ENCODE data around the gene PTGER4.
"Not testable (repeated sequence)": the region's sequence is repeated elsewhere in the genome, so short reads cannot be mapped to it uniquely, and the experiment has no call there.

Gene PTGER4

DNA sequence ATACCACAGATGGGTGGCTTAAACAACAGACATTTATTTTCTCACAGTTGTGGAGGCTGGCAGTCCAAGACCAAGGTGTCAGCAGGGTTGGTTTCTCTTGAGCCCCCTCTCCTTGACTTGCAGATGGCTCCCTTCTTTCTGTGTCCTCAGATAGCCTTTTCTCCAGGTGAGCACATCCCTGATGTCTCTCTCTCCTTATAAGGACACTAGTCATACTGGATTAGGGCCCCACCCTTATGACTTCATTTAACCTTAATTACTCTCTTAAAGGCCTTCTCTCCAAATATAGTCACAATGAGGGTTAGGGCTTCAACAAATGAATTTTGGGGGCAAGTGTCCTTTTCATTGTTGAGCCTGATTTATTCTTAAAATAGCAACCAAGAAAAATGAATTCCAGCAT is 14.7 kb downstream of the PTGER4 start:
- no peak for DNase-seq

- no peak for DNase-seq
Observed at GRCh38 chr5:40700116-40700782, 20.5 kb downstream of the PTGER4 start.

GRCh38 chr5:40702027-40702426 is 22.3 kb downstream of the PTGER4 start:
- DNase-seq = not testable (repeated sequence)

- DNase-seq = not testable (repeated sequence)
Observed at GRCh38 chr5:40705484-40705883, 25.8 kb downstream of the PTGER4 start.

GRCh38 chr5:40710575-40710974 is 30.9 kb downstream of the PTGER4 start:
- DNase-seq = not testable (repeated sequence)

- DNase-seq = no peak
Observed at GRCh38 chr5:40714001-40714400, 34.3 kb downstream of the PTGER4 start.

- peak; percentile 4 for DNase-seq
Observed at GRCh38 chr5:40716000-40716399, 36.3 kb downstream of the PTGER4 start.

GRCh38 chr5:40716590-40716989 is 36.9 kb downstream of the PTGER4 start:
- DNase-seq = no peak

DNA sequence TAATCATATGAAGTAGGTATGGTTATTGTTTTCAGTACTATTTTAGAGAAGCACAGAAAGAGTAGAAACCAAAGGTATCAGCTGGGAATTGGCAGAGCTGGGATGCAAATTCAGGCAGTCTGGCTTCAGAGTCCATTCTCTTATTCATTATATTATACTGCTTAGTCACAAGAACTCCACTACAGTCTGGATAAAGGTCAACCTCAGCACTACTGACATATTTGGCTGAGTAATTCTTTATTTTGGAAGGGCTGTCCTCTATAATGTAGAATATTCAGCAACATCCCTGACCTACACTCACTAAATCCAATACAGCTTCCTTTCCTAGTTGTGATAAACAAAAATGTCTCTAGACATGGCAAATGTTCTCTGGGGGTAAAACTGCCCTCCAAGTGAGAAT is 37.6 kb downstream of the PTGER4 start:
- no peak for DNase-seq

DNA sequence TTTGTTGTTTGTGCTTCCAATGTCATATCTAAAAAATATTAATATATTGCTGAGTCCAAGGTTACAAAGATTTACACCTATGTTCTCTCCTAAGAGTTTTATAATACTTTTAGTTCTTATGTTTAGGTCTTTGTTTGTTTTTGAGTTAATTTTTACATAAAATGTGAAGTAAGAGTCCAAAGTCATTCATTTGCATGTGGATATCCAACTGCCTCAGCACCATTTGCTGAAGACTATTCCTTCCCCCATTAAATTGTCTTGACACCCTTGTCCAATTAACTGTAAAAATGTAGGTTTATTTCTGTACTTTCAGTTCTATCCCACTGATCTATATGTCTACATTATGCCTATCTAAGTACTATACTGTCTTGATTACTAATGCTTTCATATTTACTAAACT is 40.4 kb downstream of the PTGER4 start:
- no peak for DNase-seq

- not testable (repeated sequence) for DNase-seq
Observed at GRCh38 chr5:40722497-40722911, 42.8 kb downstream of the PTGER4 start.

DNA sequence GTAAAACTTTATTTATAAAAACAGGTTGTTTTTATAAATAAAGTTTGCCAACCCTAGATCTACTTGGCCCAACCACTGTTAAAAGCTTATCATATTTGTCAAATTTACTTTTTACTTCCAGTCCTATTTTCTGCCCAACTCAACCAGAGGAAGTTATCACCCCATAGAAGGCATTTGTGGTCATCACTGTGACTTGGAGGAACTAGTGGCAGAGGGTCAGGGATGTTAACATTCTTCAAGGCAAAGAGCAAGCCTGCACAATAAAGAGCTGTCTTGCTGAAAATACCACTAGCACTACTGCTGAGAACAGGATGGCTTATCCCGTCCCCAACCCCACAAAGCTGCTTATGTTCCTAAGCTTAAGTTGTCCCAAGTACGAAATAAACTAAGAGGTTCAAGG is 53.7 kb downstream of the PTGER4 start:
- DNase-seq = no peak

GRCh38 chr5:40733879-40734563 is 54.3 kb downstream of the PTGER4 start:
- DNase-seq = peak; percentile 11

DNA sequence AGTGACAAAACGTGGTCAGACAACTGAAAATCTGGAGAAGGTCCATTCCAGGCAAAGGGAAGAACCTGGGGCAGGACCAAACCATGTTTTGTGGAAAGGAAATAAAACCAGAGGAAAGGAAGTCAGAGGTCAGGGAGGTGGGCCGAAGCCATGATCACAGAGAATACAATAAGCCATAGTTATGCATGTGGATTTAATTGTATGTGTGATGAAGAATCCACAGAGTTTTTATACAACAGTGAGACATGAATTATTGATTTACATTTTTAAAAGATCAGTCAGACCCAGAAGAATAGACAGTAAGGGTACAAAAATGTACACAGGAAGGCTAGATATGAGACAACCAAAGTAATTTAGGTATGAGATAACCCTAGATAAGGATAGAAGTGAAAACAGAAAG is 55.3 kb downstream of the PTGER4 start:
- no peak for DNase-seq

GRCh38 chr5:40735609-40736008 is 55.9 kb downstream of the PTGER4 start:
- no peak for DNase-seq

- DNase-seq = peak; percentile 58
Observed at GRCh38 chr5:40736103-40736875, 56.6 kb downstream of the PTGER4 start.

DNA sequence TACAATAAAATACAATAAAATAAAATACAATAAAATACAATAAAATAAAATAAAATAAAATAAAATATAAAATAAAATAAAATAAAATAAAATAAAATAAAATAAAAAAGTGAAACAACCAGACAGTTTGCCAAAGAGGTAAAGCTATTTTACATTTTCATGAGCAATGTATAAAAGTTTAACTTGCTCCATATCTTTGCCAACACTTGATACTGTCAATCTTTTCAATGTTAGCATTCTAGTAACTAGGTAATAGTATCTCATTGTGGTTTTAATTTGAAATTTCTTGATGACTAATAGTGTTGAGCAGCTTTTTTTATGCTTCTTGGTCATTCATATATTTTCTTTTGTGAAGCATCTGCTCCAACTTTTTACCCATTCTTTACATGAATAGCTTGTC is 58.8 kb downstream of the PTGER4 start:
- no peak for DNase-seq

All from DMS53 (cell line).